ENCODE results near the gene TEAD1. TPM values are rescaled to one million over a fixed set of nuclear protein-coding genes. Genes with fewer than 3 reads are reported as not detected.
A peak's percentile ranks its signal among the peaks of the same experiment; 100 is the strongest.

The TEAD1 gene
- total and polyA plus RNA-seq, 8 donors, result 5.9 to 35.1 (median 22.0) TPM

DNA sequence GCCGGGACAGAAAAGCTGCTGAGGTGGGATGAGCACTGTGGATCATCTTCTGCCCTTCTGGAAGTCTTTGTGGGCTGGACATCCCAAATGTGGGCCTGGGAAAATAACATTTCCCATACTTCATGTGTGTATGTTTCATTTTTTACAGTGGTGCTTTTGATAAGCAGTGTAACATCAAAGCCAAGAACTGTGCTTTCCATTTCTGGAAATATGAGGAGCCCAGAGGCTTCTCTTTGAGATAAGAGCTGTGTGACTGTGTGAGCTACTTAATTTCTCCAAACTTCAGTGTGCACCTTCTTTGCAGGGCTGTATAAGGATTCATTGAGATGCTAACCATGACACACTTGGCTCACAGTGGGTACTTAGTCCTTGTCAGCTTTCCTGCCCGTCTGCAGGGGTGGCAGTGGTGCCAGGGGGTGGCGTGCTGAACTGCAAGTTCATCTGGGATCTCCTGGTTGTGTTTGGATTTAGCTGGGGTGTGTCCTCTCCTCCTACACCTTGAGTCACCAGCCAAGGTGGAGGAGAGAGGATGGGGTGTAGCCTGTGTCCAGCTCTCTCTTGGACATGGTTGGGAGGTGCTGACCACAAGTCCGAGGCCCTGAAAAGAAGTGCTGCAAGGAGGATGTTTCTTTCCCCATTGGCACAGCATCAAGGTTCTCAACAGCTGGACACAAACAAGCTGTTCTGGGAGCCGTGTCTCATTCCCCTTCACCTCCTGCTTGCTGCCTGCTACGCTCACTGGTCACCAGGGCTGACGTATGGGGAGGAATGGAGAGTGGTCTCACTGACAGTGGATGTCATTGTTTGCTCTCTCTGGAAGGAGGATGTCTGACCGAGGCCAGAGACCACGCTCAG is 139.4 kb downstream of the TEAD1 start:
- Histone ChIP-seq H3K4me3 (no peak overlapping the region), H3K4me1 (peaks cover 0 to 5% (median 0%) of the 10 kb centered on the region in 3 donors), H3K27me3 (no peaks in the 10 kb centered on the region), H3K9me3 (no peaks in the 10 kb centered on the region), H3K36me3 (no peaks in the 10 kb centered on the region), H3K27ac (peak overlapping the region in 2 of 4 donors; percentile 25 to 55)
- DNase-seq (no peak), ATAC-seq (peak in 3 of 4 donors; percentile 14 to 30 (median 23)), FAIRE-seq (no peak)
- WGBS, 2 donors, result 83 to 84% methylated on average over 9 of the region's 9 CpGs
- intact Hi-C loops (cut with DNase I), result no loop called here
- TF ChIP-seq, protein P1, sequence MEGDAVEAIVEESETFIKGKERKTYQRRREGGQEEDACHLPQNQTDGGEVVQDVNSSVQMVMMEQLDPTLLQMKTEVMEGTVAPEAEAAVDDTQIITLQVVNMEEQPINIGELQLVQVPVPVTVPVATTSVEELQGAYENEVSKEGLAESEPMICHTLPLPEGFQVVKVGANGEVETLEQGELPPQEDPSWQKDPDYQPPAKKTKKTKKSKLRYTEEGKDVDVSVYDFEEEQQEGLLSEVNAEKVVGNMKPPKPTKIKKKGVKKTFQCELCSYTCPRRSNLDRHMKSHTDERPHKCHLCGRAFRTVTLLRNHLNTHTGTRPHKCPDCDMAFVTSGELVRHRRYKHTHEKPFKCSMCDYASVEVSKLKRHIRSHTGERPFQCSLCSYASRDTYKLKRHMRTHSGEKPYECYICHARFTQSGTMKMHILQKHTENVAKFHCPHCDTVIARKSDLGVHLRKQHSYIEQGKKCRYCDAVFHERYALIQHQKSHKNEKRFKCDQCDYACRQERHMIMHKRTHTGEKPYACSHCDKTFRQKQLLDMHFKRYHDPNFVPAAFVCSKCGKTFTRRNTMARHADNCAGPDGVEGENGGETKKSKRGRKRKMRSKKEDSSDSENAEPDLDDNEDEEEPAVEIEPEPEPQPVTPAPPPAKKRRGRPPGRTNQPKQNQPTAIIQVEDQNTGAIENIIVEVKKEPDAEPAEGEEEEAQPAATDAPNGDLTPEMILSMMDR (IDR thresholded peaks at IDR 0.05), result no peak

DNA sequence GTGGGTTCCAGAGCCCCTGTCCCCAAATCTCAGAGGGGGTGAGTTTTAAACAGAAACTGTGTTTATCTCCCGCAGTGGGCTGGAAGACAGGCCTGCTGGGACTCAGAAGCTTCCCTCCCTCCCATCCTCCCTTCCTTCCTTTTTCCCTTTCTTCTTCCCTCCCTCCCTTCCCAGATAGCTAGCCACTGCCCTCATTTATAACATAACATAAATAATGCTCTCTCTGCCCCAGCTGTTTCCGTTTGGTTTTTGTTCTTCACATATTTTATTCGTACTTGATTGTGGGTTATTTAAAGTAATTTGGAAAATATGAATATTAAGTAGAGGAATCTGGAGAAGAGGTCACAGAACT is 140.9 kb downstream of the TEAD1 start:
- no peaks in the 10 kb centered on the region for H3K27me3 ChIP-seq
- intact Hi-C loops (cut with DNase I), result no loop called here
- H3K4me3 ChIP-seq, result no peak overlapping the region
- H3K27ac ChIP-seq, result peak overlapping the region in 2 of 4 donors; percentile 4 to 23
- H3K36me3 ChIP-seq, result no peaks in the 10 kb centered on the region
- 45 to 51% methylated on average over 3 of the region's 3 CpGs for WGBS, 2 donors
- FAIRE-seq (no peak), DNase-seq (no peak), ATAC-seq (peak in 2 of 4 donors; percentile 5)
- TF ChIP-seq, protein P1 (IDR thresholded peaks at IDR 0.05), result no peak
- no peaks in the 10 kb centered on the region for H3K9me3 ChIP-seq
- peaks cover 0 to 5% (median 0%) of the 10 kb centered on the region in 3 donors for H3K4me1 ChIP-seq

DNA sequence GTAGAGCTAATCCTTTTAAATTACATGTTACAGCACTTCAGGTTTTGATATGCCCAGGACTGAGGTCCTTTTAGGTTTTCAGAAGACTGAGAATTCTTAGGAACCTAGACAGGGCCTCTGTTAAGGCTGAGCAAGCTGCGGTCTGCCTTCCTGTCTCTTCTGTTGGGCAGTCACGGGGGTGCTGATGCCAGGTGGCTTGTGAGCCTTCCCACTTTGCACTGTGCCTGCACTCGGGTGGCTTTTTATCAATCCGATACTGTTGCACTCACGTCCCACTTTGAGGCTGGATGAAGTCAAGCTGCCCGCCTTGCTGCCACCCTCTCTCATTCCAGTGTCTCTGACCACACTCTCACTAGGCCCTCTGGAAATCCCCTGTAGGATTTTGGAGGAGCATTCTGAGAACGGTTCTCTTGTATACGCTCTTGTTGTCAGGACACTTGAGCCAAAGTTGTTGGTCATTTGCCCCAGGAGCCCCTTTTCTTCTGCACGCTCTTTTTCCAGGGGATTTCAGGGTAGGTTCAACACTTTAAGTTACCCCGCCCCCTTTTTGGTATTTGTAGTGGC is 141.8 kb downstream of the TEAD1 start:
- DNase-seq (no peak), FAIRE-seq (no peak), ATAC-seq (no peak)
- H3K4me3 ChIP-seq, result no peak overlapping the region
- H3K9me3 ChIP-seq, result no peaks in the 10 kb centered on the region
- H3K36me3 ChIP-seq, result no peaks in the 10 kb centered on the region
- WGBS, 2 donors, result 88 to 90% methylated on average over 10 of the region's 10 CpGs
- intact Hi-C loops (cut with DNase I), result no loop called here
- peaks cover 0 to 5% (median 0%) of the 10 kb centered on the region in 3 donors for H3K4me1 ChIP-seq
- TF ChIP-seq, protein P1 (IDR thresholded peaks at IDR 0.05), result no peak
- H3K27me3 ChIP-seq, result no peaks in the 10 kb centered on the region
- H3K27ac ChIP-seq, result peak overlapping the region in 1 of 4 donors; percentile 4

DNA sequence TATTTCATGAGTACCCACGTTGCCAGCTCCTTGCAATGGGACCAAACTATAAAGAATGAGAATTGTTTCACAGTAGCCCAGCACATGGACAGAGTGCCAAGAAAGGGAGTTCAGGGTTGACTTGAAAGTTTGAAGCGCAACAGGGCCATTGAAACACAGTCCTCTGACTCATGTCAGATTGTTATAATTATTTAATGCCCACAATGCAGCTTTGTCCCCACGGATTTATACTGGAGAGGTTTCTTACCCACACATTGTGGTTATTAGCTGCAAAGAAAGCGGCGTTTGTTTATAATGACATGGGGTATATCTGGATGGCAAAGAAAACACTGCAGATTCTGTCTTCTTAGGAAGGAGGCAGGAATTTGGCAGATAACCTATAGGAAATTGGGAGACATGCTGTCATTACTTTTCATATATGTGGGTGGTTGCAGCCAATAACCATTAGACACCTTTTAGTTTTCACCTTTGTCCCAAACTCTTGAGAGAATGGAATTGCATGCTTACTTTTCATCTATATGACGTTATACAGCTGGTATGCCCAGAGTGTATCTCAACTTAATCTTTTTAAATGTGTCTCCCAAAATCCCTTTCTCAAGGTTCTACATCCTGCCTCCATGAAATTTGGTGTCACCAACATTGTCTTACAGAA is 143.6 kb downstream of the TEAD1 start:
- Histone ChIP-seq H3K4me1 (peaks cover 0 to 5% (median 0%) of the 10 kb centered on the region in 3 donors), H3K27me3 (no peaks in the 10 kb centered on the region), H3K27ac (no peak overlapping the region), H3K9me3 (no peaks in the 10 kb centered on the region), H3K36me3 (no peaks in the 10 kb centered on the region), H3K4me3 (no peak overlapping the region)
- TF ChIP-seq, protein P1 (IDR thresholded peaks at IDR 0.05), result no peak
- FAIRE-seq (no peak), DNase-seq (no peak), ATAC-seq (peak in 1 of 4 donors; percentile 22)
- WGBS, 2 donors, result 66 to 69% methylated on average over 6 of the region's 6 CpGs
- intact Hi-C loops (cut with DNase I), result no loop called here
